K562 treated with DMSO at 1 percent for 48 hours (cell line): Measurements from ENCODE around the gene ARL17B. TPM values are rescaled to one million over a fixed set of nuclear protein-coding genes. Genes with fewer than 3 reads are reported as not detected.

Experiments
- total RNA-seq: library from RNA; unstranded; fragments of 300-600 nt; gene quantifications from 2 replicates; pipeline ENCODE4 v1.2.3, GENCODE V29; 2022; ENCODE audit warnings: low replicate concordance; ENCODE audit errors: extremely low read depth

The ARL17B gene
- total RNA-seq, result not detected in 2 replicates

DNA sequence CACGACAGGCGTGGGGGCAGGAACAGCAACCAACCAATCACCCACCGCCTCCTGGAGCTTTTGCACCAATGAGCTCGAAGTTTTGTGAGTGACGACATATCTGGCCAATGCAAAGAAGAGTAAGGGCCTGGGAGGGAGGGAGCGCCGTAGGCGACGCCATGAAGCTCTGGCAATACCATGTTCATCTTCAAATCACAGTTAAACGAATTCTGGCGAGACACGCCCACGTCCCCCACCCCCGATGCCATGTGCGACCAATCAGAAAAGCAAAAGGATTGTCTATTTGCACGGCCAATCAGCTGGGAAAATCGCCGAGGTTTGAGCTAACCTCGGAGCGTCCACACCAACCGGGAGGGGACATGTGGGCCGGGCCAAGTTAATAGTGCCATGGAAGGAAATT is at the start of gene ARL17B:
TSS of gene ARL17B (minus strand) at position 12 of the 400 bp plus-strand sequence. CDS start 3,369 bp downstream, outside the sequence.

GRCh38 chr17:46294831-46295230 is 66.7 kb downstream of the ARL17B start, which contains the start of gene LRRC37A:
TSS of gene LRRC37A (plus strand) at chr17:46295131. CDS start at chr17:46295134, 3 bp downstream.

Other genes with a start within 250 kb of the ARL17B start
- gene KANSL1, start 168.3 kb downstream of the ARL17B start, total RNA-seq, result not detected in 2 replicates
- gene LRRC37A, start 66.6 kb downstream of the ARL17B start, total RNA-seq, result not detected in 2 replicates
- gene LRRC37A2, start 150.7 kb upstream of the ARL17B start, total RNA-seq, result not detected in 2 replicates
- not detected in 2 replicates for gene ARL17A, start 217.9 kb upstream of the ARL17B start, total RNA-seq
- gene NSF, start 228.9 kb upstream of the ARL17B start, total RNA-seq, result not detected in 2 replicates